Stimulated activated CD4-positive, alpha-beta T cell treated with anti-CD3 and anti-CD28 coated beads, Interleukin-1b, Interleukin-23, amount 100 ng/mL, for 4 hours (primary cell): ENCODE results near the gene ARID1B.

Experiments used
- DNase-seq, 2 donors: peaks; one replicate each; pipeline ENCODE4 v3.0.0-alpha.2; 2020; ENCODE audit warnings: low read depth in 2 of 2

The ARID1B gene

GRCh38 chr6:157097255-157097955, 320.2 kb downstream of the ARID1B start:
- no peak for DNase-seq

GRCh38 chr6:157098999-157099398, 321.8 kb downstream of the ARID1B start:
- DNase-seq, result no peak

- peak in 1 of 2 donors; percentile 46 for DNase-seq
Observed at GRCh38 chr6:157099912-157100593, 322.9 kb downstream of the ARID1B start.

- DNase-seq, result no peak
Observed at GRCh38 chr6:157101166-157101565, 324.0 kb downstream of the ARID1B start.

GRCh38 chr6:157104803-157105202, 327.6 kb downstream of the ARID1B start:
- DNase-seq, result no peak

- DNase-seq, result no peak
Observed at GRCh38 chr6:157106487-157106886, 329.3 kb downstream of the ARID1B start.

- no peak for DNase-seq
Observed at GRCh38 chr6:157107571-157107914, 330.4 kb downstream of the ARID1B start.

- DNase-seq, result no peak
Observed at GRCh38 chr6:157107915-157108651, 330.9 kb downstream of the ARID1B start.

GRCh38 chr6:157108923-157109322, 331.7 kb downstream of the ARID1B start:
- DNase-seq, result no peak

- no peak for DNase-seq
Observed at GRCh38 chr6:157110607-157111006, 333.4 kb downstream of the ARID1B start.

- no peak for DNase-seq
Observed at GRCh38 chr6:157113389-157113788, 336.2 kb downstream of the ARID1B start.

- no peak for DNase-seq
Observed at GRCh38 chr6:157116426-157116825, 339.2 kb downstream of the ARID1B start.

- DNase-seq, result no peak
Observed at GRCh38 chr6:157117431-157118095, 340.4 kb downstream of the ARID1B start.

- no peak for DNase-seq
Observed at GRCh38 chr6:157119502-157120027, 342.4 kb downstream of the ARID1B start.

- DNase-seq, result no peak
Observed at GRCh38 chr6:157120534-157121232, 343.5 kb downstream of the ARID1B start.

- DNase-seq, result no peak
Observed at GRCh38 chr6:157121897-157122296, 344.7 kb downstream of the ARID1B start.

GRCh38 chr6:157123234-157123633, 346.1 kb downstream of the ARID1B start:
- DNase-seq, result no peak

- no peak for DNase-seq
Observed at GRCh38 chr6:157124485-157125254, 347.5 kb downstream of the ARID1B start.

GRCh38 chr6:157125531-157125930, 348.4 kb downstream of the ARID1B start:
- no peak for DNase-seq
